NCI-H2227 treated with DMSO at 0.1 percent for 48 hours (cell line): ENCODE measurements around the gene SORBS1.

Experiments
- DNase-seq: peaks from one replicate; lab custom pipeline; 2025; lab: John Stamatoyannopoulos, UW

SORBS1 gene

DNA sequence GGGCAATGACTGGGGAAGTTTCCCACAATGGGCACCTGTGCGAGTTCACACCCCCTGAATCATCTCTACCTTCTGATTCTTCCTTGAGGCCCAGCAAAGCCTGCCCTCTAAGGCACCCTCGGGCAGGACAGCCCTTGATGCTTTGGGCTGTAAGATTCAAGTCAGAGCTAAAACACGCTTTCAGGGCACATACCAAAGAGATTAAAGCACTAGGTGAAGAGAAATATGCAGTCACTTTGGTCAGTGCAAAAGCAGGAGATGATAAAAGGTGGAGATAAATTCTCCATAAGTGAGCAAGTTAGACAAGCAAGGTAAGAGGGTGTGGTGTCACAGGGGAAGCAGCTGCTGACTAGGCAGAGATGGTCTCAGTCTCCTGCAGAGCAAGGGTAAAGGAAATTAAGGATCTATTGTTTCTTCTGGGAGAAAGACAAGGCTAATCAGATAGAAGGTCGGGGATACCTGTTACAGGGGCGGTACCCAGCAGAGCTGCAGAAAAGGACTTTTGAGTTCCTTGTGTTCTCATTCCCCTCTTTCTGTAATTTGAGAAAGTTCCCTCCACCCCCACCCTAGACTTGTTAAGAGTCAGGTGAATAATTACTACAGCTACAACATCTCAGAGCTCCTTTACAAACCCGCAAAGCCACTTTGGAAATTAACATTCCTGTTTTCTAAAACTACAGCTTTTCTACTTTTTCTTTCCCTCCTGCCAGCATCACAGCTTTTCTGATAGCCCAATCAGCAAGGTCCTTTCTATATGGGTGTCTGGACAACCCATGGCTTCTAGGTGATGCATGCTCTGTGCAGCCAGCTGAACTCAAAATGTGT is 296.7 kb downstream of the SORBS1 start:
- DNase-seq, result no peak

- no peak for DNase-seq
These were observed 297.3 kb downstream of the SORBS1 start for GRCh38 chr10:95263864-95264226.

DNA sequence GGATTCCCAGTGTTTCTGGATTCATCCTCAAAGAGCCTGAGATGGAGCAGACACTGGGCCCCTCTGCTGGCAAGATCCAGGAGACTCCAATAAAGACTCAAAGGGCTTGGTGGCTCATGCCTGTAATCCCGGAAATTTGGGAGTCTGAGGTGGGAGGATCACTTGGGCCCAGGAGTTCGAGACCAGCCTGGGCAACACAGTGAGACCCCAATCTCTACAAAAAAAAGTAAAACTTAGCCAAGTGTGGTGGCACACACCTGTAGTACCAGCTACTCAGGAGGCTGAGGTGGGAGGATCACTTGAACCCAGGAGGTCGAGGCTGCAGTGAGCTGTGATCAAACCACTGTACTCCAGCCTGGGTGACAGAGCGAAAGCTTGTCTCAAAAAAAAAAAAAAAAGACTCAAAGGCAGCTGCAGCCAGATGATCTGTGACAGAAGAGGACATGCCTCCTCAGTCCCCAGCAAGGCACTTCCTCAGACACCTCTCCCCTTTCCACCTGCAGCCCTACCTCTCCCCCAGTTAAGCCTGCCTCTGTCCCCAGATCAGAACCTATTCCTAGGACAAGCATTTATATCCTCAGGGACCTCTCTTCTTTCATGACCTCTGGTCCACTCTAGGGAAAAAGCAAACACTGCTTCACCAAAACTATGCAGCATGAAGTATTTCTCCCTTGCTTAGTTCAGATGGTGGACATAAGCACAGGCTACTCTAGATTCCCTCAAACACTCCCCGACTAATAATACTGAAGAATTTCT is 298.2 kb downstream of the SORBS1 start:
- no peak for DNase-seq

- DNase-seq, result no peak
These were observed 299.2 kb downstream of the SORBS1 start for GRCh38 chr10:95261926-95262325.
